GM19023 (cell line): Measurements from ENCODE around the gene SV2B.
"Not testable (repeated sequence)": the region's sequence is repeated elsewhere in the genome, so short reads cannot be mapped to it uniquely, and the experiment has no call there.

Experiments
- ATAC-seq: cut with Tn5 transposase; IDR thresholded peaks from one replicate; pipeline ENCODE4 v1.9.1; 2021; ENCODE audit warnings: mild to moderate bottlenecking, moderate library complexity; ENCODE audit not compliant: unreplicated experiment

The SV2B gene, protein sequence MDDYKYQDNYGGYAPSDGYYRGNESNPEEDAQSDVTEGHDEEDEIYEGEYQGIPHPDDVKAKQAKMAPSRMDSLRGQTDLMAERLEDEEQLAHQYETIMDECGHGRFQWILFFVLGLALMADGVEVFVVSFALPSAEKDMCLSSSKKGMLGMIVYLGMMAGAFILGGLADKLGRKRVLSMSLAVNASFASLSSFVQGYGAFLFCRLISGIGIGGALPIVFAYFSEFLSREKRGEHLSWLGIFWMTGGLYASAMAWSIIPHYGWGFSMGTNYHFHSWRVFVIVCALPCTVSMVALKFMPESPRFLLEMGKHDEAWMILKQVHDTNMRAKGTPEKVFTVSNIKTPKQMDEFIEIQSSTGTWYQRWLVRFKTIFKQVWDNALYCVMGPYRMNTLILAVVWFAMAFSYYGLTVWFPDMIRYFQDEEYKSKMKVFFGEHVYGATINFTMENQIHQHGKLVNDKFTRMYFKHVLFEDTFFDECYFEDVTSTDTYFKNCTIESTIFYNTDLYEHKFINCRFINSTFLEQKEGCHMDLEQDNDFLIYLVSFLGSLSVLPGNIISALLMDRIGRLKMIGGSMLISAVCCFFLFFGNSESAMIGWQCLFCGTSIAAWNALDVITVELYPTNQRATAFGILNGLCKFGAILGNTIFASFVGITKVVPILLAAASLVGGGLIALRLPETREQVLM

GRCh38 chr15:91099995-91100813, at the start of gene SV2B:
TSS of gene SV2B (plus strand) at chr15:91100257. CDS start at chr15:91226264, 126,007 bp downstream.
- ATAC-seq, result peak; percentile 63

GRCh38 chr15:91051248-91051647, 48.8 kb upstream of the SV2B start:
- no peak for ATAC-seq

GRCh38 chr15:91054816-91055215, 45.2 kb upstream of the SV2B start:
- no peak for ATAC-seq

GRCh38 chr15:91055548-91056331, 44.3 kb upstream of the SV2B start:
- no peak for ATAC-seq

GRCh38 chr15:91061230-91061629, 38.8 kb upstream of the SV2B start:
- no peak for ATAC-seq

GRCh38 chr15:91061997-91062396, 38.1 kb upstream of the SV2B start:
- no peak for ATAC-seq

DNA sequence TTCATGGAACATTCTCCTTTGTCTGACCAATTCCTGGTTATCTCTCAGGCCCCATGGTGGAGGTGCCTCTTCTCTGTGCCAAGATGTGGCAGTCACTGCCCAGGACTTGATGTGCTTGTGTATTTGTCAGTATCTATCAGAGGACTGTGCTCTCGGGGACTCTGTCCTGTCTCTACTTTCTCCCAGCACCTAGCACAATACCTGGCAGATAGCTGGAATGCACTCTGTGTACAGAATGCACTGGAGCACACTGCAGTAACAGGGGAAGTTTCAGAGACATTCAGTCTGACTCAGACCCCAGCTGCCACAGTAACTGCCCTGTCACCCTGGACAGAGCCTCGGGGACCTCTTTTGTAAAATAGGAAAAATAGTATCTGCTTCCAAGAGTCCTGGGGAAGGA, 34.6 kb upstream of the SV2B start:
- no peak for ATAC-seq

DNA sequence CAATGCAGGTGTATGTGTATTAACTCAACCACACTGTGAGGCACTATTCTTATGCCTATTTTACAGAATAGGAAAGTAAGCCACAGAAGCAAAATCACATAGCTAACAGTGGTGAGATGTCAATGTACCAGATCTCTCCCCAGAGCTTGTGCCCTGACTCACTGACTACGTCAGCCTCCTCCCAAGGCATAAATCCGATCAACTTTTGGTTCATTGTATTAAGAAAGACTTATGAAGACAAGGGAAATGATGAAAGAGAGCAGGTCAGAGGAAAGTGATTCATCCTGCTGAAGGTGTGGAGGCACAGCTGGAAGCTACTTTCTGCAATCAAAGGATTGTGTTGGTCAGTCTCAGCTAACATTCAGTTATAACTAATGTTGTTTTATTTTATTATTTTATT, 33.0 kb upstream of the SV2B start:
- no peak for ATAC-seq

DNA sequence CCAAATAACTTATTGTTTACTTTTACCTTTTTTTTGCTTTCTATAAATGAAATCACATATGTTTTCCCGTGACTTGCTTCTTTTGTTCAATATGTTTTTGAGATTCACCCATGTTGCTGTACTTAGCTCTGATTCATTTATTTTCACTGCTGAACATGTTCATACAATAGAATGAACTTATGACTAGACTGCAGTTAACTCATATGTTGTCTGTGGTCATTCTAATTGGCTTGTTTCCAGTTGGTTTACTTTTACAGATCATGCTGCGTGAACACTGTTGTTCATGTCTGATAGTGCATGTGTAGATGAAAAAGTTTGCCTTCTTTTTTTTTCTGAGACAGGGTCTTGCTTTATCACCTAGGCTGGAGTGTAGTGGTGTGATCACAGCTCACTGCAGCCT, 31.6 kb upstream of the SV2B start:
- ATAC-seq, result no peak

GRCh38 chr15:91068966-91069365, 31.1 kb upstream of the SV2B start:
- no peak for ATAC-seq

GRCh38 chr15:91070872-91071271, 29.2 kb upstream of the SV2B start:
- no peak for ATAC-seq

DNA sequence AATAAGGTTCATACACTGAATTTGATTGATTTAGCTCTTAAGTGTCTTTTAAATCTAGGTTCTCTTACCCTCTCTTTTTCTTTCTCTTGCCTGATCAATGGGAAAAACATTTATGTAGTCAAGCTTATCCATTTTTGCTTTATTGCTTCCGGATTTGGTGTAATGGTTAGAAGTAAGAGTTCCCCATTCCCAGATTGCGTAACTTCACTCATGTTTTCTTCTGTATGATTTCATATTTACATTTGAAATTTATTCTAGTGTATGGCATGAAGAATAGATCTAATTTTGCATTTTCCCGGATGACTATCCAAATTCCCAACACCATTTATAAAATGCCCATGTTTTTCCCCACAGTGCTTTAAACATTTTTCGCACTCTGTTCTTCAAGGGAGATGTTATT, 27.9 kb upstream of the SV2B start:
- ATAC-seq, result no peak

DNA sequence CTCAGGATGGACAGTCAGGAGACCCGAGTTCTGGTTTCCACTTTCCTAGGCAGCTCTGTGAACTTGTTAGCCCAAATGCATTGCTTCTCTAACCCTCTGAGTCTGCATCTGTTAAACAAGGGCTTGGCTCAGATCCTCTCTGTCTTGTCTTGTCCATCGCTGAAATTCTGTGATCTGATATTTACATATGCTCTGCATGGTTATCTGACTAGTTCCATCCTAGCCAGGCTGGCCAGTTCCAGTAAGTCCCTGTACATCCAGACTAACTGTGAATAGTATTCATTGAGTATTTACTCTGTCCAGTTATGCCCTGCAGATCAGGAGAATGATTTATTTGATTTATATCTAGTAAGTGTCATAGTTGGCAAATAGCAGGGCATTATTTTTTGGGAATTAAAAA, 27.0 kb upstream of the SV2B start:
- no peak for ATAC-seq

GRCh38 chr15:91073768-91074167, 26.3 kb upstream of the SV2B start:
- no peak for ATAC-seq

DNA sequence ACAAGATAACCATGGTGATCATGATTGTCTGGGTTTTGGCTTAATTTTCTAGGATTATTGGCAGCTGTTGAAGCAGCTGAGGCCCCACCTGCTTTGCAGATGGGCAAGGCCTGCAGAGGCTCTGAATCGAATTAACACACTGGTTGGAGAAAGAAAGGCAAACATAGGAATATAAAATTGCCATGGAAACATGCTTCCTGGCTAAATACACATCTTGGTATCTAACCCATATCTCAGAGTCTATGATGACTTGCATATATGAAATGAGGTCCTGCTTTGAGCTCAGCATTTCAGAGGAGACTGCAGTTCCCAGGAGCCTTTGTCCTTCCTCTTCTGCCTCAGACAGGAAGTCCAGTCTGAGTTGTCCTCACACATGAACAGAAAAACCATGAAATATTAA, 24.3 kb upstream of the SV2B start:
- ATAC-seq, result no peak

DNA sequence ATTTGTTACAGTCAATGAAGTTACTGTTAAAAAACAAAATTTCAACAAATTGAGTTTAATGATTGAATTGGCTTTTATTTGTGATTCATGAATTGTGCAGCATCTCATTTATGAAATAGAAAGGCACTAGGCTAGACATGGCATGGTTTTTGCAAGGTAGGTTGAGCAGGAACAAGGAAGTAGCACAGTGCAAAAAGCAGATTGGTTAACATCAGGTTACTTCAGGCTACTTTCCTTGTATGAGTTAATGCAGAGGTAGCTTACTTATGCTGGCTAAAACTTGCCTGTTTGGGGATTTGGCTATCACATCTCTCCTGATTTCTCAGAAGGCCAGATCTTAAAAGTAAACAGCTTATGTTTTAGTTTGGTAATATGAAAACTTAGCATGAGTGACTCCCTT, 23.0 kb upstream of the SV2B start:
- ATAC-seq, result no peak

- not testable (repeated sequence) for ATAC-seq
Observed at GRCh38 chr15:91093866-91094265, 6.2 kb upstream of the SV2B start.

- ATAC-seq, result no peak
Observed at GRCh38 chr15:91098451-91098850, 1.6 kb upstream of the SV2B start.

- ATAC-seq, result peak; percentile 27
Observed at GRCh38 chr15:91099616-91099994, 452 bp upstream of the SV2B start.

DNA sequence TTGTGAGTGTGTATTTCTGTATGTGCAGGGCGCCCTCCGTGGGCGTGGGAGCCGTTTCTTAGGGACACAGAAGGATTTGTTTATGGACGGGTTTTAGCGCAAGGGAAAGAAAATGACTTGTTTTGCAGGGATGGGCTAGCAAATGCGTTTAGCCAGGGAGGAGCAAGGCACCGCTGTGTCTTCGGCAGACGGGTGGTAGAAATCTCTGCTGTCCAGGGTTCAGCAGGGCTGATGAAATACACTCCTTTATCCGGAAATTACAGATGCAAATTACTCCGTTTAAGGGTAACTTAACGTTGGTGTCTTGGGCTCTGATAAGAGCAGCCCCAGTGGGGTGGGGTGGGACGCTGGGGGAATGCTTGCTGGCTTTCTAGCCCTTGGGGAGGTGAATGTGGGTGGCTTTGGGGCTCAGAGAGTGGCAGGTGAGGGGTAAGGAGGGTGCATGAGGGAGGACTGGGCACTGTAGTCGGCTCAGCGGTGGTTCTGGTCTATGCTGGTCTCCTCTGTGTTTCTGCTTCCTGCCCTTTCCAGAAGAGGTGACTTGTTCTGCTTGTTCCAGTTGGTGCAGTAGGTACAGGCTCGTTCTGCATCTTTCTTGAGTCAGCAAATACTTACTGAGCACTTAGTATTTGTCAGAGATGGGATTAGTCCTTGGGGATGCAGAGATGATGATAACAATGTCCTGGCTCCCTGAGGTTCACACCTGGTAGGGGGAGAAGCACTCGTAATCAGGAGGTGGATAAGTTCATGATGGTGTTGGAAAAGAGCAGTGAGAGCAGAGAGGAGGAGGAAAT, 954 bp downstream of the SV2B start:
- ATAC-seq, result no peak
